Astrocyte (in vitro differentiated cells and primary cell): ENCODE measurements around the gene TTC27.

Experiments
- CTCF ChIP-seq: IDR thresholded peaks from 2 replicates; pipeline ENCODE4 v1.5.1; 2011; ENCODE audit warnings: low read depth, mild to moderate bottlenecking, inconsistent platforms, low read length, moderate library complexity; ENCODE audit not compliant: insufficient read depth
- EZH2 ChIP-seq: IDR thresholded peaks from 2 replicates; pipeline ENCODE4 v1.6.1; 2012; ENCODE audit warnings: mild to moderate bottlenecking, low read length, inconsistent platforms; ENCODE audit not compliant: insufficient read depth

DNA sequence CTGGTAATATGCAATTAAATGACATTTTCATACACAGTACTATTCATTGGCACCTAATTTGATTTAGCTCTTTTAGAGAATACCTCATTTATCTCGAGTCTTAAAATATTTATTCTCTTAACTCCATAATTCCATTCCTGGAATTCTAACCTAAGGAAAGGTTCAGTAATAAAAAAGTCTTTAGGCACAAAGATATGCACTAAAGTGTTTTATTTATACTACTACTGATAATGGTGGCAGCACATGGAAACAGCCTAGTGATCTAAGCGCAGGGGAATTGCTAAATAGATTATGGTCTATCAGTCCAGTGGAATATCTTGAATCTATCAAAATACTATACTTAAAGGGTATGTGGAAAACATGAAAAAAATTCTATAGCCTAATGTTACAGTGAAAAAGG, 176.4 kb downstream of the TTC27 start:
- TF ChIP-seq CTCF (no peak), EZH2 (no peak)
